HUDEP-2 (cell line): ENCODE measurements around the gene YIPF1.
"Not testable (repeated sequence)": the region's sequence is repeated elsewhere in the genome, so short reads cannot be mapped to it uniquely, and the experiment has no call there.

Experiments used
- DNase-seq, 76 experiments: peaks; one replicate each; lab custom pipeline; 2025; ENCODE audit not compliant: unreplicated experiment in 76 of 76; lab: John Stamatoyannopoulos, UW

Gene YIPF1

GRCh38 chr1:53847980-53848379 lies 41.6 kb downstream of the YIPF1 start:
- no peak for DNase-seq

- DNase-seq: no peak
Measured at GRCh38 chr1:53842347-53842746, 47.2 kb downstream of the YIPF1 start.

GRCh38 chr1:53838654-53838974 lies 51.0 kb downstream of the YIPF1 start:
- no peak for DNase-seq

GRCh38 chr1:53837924-53838653 lies 51.5 kb downstream of the YIPF1 start, which contains the start of gene NDC1:
Gene NDC1, minus strand, starts transcription at chr1:53838296. Its CDS starts 35 bp downstream, at chr1:53838261.
- peak; percentile 25 to 96 (median 86) for DNase-seq

GRCh38 chr1:53837646-53837923 lies 52.0 kb downstream of the YIPF1 start:
- peak in 1 of 76 experiments; percentile 12 for DNase-seq

GRCh38 chr1:53835491-53835890 lies 54.1 kb downstream of the YIPF1 start:
- no peak for DNase-seq

- DNase-seq: no peak
Measured at GRCh38 chr1:53834776-53835175, 54.8 kb downstream of the YIPF1 start.

GRCh38 chr1:53833393-53833792 lies 56.2 kb downstream of the YIPF1 start:
- no peak for DNase-seq

GRCh38 chr1:53826367-53826766 lies 63.2 kb downstream of the YIPF1 start:
- no peak for DNase-seq

GRCh38 chr1:53825306-53825705 lies 64.3 kb downstream of the YIPF1 start:
- no peak for DNase-seq

GRCh38 chr1:53822931-53823330 lies 66.7 kb downstream of the YIPF1 start:
- no peak for DNase-seq

GRCh38 chr1:53821380-53821779 lies 68.2 kb downstream of the YIPF1 start:
- no peak for DNase-seq

GRCh38 chr1:53819387-53819786 lies 70.2 kb downstream of the YIPF1 start:
- DNase-seq: peak in 7 of 76 experiments; percentile 1 to 19 (median 12)

GRCh38 chr1:53816584-53816983 lies 73.0 kb downstream of the YIPF1 start:
- DNase-seq: not testable (repeated sequence)

- not testable (repeated sequence) for DNase-seq
Measured at GRCh38 chr1:53815484-53815883, 74.1 kb downstream of the YIPF1 start.

- DNase-seq: peak in 16 of 76 experiments; percentile 4 to 42 (median 12)
Measured at GRCh38 chr1:53811414-53811851, 78.2 kb downstream of the YIPF1 start.

- DNase-seq: no peak
Measured at GRCh38 chr1:53810497-53810896, 79.1 kb downstream of the YIPF1 start.

- DNase-seq: no peak
Measured at GRCh38 chr1:53810007-53810406, 79.6 kb downstream of the YIPF1 start.

- DNase-seq: no peak
Measured at GRCh38 chr1:53807916-53808315, 81.7 kb downstream of the YIPF1 start.

- DNase-seq: no peak
Measured at GRCh38 chr1:53804791-53805505, 84.6 kb downstream of the YIPF1 start.

GRCh38 chr1:53804181-53804580 lies 85.4 kb downstream of the YIPF1 start:
- DNase-seq: no peak
